ENCODE data around the gene TMEM273. TPM values are rescaled to one million over a fixed set of nuclear protein-coding genes. Genes with fewer than 3 reads are reported as not detected.

TMEM273 gene
- polyA plus RNA-seq, 3 donors: 2.2 to 3.0 (median 2.5) TPM

GRCh38 chr10:49140304-49141177 lies 47.6 kb downstream of the TMEM273 start:
- DNase-seq: no peak

- no peak for DNase-seq
Measured at GRCh38 chr10:49139846-49140195, 48.4 kb downstream of the TMEM273 start.

DNA sequence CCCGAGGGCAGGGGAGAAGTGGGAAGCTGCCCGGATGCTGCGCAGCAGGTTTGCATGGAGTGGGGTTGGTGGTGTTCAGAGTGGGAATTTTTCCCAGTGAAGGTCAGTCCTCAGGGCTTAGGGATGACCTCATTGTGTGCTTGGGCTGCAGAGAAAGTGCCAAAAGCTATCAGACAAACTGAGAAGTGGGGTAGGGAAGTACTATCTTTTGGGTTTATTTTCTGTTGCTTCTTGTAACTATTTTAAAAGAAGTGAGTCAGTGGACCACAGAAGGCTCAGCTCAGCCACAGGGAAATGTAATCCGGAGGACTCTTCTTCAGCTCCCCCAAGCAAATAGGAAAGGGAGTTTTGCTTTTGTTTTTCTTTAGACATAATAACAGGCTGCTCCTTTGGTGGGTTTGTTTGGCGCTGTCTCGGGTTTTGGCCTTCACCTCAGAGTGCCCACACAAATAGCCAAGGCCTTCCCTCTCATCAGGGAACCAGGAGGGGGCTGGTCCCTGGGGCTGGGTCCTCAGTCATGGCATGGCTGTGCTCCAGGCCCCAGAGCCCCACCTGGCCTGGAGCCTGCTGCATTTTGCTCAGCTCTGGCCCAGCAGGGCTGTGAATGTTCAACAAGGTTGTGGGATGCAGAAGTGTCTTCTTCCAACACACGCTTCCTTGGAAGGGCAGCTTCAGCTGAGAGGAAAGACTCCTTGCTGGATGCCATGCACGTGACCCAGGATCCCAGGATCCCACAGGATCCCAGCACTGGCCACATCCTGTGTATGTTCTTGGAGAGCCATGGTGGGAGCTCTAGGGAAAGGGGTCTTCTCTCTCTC lies 49.0 kb downstream of the TMEM273 start:
- DNase-seq: no peak

DNA sequence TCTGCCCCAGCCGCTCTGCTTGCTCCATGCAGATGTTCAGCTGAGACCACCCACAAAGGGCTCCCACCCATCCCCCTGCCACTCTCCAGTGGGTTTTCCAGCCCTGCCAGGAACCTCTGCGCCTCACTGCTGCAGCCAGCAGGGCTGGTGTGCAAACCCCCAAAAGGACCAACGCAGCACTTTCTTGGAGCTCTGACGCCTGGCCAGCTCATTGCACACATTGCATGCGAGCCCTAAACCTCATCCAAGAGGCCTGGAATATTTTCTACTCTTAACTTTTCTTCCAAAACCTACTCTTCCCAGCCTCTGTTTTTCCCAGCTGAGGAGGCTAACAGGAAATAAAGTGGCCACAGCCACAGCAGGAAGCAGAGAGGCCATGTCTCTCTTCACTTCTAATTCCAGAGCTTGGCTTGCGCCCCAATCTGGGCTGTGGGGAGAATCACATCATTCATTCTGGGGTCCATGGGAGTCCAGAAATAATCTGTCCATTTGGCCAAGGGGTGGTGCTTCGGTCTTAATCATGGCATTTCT lies 49.8 kb downstream of the TMEM273 start:
- no peak for DNase-seq

- no peak for DNase-seq
Measured at GRCh38 chr10:49136525-49136924, 51.7 kb downstream of the TMEM273 start.

DNA sequence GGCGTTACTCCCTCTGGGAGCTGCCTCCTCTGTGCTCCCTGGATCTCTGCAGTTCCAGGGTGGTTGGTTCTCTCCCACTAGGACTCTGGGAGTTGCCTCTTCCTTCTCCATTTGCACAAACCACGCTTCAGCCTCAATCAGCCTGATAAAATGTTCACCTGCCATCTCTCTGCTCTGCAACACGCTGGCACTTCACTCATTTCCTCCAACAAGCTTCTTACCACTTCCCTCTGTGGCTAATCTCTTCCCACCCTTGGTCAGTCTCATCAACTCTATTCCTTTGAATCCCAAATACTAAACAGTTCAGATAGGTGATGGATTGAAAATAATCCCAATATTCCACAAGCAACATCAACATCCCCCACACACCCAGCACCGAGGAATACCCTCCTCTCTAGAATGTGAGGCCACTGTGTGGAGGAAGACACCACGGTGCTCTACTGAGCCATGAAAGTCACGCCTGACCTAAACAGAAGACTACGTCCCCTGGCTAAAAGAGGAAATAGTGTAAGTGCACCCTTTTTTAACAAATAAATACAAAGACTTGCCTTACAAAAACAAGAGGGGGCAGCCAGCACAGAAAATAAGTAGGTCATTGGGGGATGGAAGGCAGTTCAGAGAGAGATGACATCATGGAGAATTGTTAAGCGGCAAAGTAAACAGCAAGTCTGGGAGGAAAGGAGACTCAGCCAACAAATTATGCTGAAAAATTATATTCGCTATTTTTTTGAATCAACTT lies 52.4 kb downstream of the TMEM273 start:
- no peak for DNase-seq

DNA sequence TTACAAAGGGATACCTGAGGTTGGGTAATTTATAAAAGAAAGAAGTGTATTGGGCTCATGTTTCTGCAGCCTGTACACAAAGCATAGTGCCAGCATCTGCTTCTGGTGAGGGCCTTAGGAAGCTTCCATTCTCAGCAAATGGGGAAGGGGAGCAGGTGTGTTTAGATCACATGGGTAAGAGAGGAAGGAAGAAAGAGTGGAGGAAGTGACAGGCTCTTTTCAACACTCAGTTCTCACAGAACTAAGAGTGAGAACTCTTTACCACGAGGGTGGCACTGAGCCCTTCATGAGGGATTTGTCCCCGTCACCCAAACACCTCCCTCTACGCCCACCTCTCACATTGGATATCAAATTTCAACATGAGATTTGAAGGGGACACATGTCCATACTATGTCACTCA lies 53.9 kb downstream of the TMEM273 start:
- DNase-seq: no peak

DNA sequence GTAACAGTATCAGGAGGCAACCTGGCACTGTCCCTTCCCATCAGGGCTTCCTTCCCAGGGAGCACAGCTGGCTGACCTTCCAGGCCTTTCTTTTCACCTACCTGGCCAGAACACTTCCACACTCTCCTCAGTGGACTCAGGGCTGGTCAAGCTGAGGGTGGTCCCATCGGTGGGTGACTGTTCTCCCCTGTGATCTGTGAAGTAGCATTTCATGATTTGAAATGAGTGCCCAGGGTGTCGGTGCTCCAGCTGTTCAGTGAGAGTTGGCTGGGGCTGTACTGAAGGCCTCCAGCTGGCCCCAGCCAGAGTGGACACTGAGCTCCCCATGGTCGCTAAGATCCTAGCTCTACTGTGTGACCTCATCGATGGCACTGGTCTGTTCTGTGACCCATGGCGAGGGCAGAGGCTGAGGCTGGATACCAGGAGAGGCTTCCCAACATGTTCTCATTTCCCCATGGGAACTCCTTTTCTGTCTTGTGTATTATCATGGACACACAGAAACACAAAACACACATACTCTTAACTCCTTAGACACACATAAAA lies 54.4 kb downstream of the TMEM273 start, which contains the start of gene FAM170B:
FAM170B (minus strand) TSS at position 316 of the 543 bp plus-strand sequence; CDS start at position 213, 103 bp downstream.
- DNase-seq: no peak

- DNase-seq: no peak
Measured at GRCh38 chr10:49132362-49132737, 55.8 kb downstream of the TMEM273 start.

- DNase-seq: no peak
Measured at GRCh38 chr10:49131507-49132361, 56.5 kb downstream of the TMEM273 start.

GRCh38 chr10:49129376-49129775 lies 58.8 kb downstream of the TMEM273 start:
- DNase-seq: no peak

DNA sequence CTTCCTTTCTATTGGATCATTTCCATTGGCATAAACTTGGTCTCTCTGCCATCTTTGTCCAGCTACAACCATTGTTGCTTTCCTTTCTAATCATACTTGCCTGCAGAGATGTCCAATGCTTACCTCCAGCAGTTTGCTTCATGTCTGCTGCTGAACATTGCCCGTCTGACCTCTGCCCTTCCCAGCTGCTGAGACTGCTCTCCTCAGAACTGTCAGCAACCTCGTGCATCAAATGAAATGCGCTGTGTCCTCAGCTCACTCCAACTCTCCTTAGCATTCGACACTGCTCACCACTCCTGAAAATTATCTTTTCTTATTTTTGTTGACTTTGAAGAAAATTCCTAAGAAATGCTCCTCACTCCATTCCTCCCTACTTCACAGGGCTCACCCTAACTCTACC lies 59.3 kb downstream of the TMEM273 start:
- no peak for DNase-seq

DNA sequence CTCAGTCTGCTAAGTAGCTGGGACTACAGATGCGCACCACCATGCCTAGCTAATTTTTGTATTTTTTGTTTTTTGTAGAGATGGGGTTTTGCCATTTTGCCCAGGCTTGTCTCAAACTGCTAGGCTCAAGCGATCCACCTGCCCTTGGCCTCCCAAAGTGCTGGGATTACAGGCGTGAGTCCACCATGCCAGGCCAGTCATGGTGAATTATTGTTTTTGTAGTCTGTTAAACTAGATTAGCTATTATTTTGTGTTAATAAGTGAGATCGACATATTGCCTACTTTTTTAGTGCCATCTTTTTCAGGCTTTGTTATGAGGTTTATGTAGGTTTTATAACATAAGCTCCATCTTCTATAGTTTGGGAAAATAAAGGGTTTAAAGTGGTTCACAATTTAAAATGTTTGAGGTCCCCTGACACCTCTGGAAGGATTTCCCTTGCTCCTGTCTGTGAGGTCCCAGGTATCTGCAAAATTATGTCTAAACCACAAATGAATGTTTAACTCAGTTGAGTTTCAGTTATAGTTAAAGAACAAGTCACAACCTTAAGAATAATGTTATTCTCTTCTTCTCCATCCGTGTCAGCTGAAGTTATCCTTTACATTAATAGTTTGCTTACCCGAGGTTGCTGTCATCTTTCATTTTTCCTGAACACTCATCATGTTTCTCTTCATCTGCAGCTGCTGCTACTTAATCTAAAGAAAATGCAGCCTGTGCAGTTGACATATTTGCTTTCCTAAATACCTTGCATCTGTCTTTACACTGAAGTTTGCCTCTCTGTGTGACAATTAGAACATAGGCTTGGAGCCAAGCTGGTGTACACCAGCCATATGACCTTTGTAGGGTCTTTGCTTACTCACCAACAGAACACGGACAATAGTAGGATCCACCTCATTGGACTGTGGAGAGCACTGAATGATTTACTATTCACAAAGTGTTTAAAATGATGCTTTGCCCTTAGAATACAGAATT lies 63.9 kb downstream of the TMEM273 start:
- DNase-seq: no peak

DNA sequence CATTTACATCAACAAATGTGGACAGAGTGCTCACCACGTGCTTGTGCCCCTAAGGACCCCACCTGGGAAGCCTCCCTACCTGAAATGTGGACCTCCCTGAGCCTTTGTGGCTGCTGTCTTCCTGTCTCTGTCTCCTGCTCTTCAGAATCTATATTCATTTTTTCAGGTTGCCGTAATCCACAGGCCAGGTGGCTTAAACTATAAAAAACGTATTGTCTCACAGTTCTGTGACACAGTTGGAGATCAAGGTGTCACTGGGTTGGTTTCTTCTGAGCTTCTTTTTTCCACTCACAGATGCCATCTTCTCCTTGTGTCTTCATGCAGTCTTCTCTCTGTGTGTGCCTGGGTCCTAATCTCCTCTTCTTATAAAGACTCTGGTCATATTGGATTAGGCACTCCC lies 67.3 kb downstream of the TMEM273 start:
- DNase-seq: no peak

DNA sequence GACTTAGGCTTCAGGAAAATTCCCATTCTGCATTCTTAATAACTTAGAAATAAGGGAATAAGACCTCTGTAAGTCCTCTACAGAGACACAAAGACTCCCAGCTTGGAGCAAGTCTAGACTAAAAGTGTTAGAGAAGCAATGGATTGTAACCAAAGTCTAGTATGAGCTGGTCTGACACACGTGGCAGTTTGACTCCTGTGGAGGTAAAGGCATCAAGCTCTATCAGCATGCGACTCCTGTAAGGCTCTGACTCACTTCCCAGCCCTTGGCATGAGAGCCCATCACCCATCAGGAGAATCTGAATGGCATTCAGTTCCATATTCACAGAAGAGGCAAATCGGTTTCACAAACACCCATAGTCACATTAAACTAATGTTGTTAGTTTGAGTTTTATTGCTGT lies 68.4 kb downstream of the TMEM273 start:
- no peak for DNase-seq

- no peak for DNase-seq
Measured at GRCh38 chr10:49118430-49119074, 69.6 kb downstream of the TMEM273 start.

DNA sequence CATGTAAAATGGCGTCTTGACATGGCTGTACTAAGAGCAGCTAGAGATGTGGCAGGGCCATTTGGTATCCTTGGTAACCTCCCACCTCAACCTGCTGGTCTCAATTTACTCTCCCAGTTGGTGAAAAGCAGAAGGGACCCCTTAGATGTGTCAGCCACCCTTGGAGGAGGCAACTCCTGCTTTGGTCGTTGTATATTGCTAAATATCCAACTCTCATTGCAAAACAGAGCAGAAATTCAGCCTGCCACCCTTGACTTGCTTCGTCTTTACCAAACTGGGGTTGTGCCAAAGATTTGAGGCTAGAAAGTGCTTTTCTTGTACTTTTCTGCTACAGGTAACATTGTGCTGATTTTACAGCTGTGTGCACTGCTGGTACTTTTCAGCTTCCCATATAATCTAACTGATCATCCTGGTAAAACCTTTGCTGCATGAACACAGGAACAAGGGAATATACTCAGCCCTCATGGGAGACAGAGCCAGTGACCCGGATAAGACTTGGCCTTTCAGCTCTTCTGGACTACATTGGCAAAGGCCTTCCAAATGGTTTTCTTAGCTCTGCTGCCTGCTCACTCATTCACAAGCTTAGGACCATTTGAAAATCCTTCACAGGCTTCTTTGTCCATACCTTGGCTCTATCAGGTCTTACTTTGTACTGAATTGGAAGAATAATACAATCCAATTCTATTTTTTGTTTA lies 70.7 kb downstream of the TMEM273 start:
- DNase-seq: no peak

Data from renal pelvis (tissue), 4 donors.